Measurements from ENCODE around the gene GRIN2C. TPM values are rescaled to one million over a fixed set of nuclear protein-coding genes. Genes with fewer than 3 reads are reported as not detected.

GRIN2C gene
- total RNA-seq, 4 donors from 2014 or later = 0.17 to 0.38 (median 0.27) TPM

DNA sequence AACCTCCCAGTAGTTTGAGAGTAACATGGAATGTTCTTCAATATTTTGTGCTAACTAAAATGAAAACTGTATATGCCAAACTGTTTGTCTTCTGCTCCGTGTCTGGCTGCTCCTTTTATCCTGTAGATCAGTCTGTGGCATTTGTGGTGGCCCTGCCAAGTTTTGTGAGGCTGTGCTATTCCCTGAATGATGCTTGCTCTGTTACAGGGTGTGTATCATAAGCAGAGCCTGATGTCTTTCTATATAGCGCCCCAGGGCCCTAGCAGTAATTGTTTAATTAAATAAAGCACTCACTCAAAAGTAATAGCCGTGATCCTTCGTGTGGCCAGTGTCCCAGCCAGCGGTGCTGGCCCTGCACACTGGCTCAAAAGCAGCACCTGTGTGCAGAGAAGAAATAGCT, 55.7 kb downstream of the GRIN2C start:
- TF ChIP-seq, protein P1, sequence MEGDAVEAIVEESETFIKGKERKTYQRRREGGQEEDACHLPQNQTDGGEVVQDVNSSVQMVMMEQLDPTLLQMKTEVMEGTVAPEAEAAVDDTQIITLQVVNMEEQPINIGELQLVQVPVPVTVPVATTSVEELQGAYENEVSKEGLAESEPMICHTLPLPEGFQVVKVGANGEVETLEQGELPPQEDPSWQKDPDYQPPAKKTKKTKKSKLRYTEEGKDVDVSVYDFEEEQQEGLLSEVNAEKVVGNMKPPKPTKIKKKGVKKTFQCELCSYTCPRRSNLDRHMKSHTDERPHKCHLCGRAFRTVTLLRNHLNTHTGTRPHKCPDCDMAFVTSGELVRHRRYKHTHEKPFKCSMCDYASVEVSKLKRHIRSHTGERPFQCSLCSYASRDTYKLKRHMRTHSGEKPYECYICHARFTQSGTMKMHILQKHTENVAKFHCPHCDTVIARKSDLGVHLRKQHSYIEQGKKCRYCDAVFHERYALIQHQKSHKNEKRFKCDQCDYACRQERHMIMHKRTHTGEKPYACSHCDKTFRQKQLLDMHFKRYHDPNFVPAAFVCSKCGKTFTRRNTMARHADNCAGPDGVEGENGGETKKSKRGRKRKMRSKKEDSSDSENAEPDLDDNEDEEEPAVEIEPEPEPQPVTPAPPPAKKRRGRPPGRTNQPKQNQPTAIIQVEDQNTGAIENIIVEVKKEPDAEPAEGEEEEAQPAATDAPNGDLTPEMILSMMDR (IDR thresholded peaks at IDR 0.05; ENCODE audit: low read depth) = no peak

DNA sequence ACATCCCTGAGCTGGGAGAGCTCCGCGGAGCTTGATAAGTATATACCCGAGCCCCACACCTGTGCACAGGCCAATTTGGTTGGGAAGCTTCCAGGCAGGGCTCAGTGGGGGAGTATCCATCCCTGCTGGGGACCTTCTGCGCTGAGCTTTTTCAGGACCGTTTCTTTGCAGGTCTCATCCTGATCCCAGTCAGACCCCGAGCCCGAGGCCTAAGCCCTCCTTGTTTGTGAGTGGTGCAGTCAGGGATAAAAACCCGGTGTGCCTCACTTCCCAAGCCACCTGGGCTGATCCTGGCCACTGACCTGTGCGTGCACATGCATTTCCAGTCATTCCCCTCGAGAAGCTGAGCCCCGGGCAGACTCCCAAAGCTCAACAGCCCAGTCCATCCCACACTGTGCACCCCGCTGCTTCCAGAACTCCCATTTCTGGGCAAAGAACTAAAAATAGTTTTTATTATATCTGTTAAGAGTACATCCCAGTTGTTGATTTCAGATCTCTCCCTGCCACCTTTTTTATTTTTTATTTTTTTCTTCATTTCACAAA, 56.2 kb downstream of the GRIN2C start:
- TF ChIP-seq, protein P1 (IDR thresholded peaks at IDR 0.05; ENCODE audit: low read depth) = no peak

GRCh38 chr17:74801896-74802295, 57.8 kb downstream of the GRIN2C start:
- TF ChIP-seq, protein P1 (IDR thresholded peaks at IDR 0.05; ENCODE audit: low read depth) = no peak

GRCh38 chr17:74800531-74800930, 59.2 kb downstream of the GRIN2C start:
- TF ChIP-seq, protein P1 (IDR thresholded peaks at IDR 0.05; ENCODE audit: low read depth) = no peak

DNA sequence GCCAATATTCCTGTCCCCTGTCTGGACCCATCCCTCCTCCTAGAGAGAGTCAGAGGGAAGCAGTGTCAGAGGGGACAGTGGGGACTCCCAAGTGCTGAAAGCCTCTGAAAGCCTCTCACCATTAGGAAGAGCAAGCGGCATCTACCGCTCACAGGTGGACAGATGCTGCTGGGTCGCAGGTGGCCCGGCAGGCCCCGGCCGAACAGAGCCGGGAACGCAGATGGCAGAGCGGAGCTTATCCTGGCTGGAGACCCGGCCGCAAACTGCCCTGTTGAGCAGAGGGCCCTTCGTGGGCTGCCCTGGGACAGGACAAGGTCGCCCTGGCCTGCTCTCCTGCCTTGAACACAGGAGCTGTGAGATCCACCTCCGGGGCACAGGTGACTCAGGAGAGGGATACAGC, 60.6 kb downstream of the GRIN2C start:
- TF ChIP-seq, protein P1 (IDR thresholded peaks at IDR 0.05; ENCODE audit: low read depth) = no peak

- TF ChIP-seq, protein P1 (IDR thresholded peaks at IDR 0.05; ENCODE audit: low read depth) = no peak
Observed at GRCh38 chr17:74798239-74798707, 61.4 kb downstream of the GRIN2C start.

GRCh38 chr17:74797824-74798223, 61.9 kb downstream of the GRIN2C start:
- TF ChIP-seq, protein P1 (IDR thresholded peaks at IDR 0.05; ENCODE audit: low read depth) = no peak

Measured in subcutaneous adipose tissue (tissue), 4 donors.